GM18517 (cell line): ENCODE data around the gene COL5A1.

Experiments
- ATAC-seq: cut with Tn5 transposase; IDR thresholded peaks from one replicate; pipeline ENCODE4 v1.9.1; 2021; ENCODE audit warnings: mild to moderate bottlenecking, moderate library complexity; ENCODE audit not compliant: unreplicated experiment

COL5A1 gene

DNA sequence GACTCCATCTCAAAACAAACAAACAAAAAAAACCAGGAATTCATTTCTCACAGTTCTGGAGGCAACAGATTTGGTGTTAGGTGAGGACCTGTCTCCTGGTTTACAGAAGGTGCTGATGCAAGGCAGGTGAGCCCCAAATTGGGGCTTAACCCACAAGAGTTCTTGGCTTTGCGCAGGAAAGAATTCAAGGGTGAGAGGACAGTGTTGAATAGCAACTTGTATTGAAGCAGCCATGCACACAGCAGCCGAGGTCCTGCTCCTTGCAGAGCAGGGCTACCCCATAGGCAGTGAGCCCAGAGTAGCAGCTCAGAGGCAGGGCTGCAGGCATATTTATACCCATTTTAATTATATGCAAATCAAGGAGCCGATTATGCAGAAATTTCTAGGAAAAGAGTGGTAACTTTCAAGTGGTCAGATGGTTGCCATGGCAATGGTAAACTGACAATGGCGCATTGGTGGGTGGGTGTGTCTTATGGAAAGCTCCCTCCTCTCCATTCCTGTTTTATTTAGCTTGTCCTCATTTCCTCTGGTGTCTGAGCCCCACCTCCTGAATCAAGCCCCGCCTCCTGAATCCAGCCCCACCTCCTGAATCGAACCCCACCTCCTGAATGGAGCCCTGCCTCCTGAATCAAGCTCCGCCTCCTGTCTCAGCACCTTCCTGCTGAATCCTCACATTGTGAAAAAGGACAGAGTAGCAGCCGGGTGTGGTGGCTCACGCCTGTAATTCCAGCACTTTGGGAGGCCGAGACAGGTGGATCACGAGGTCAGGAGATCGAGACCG lies 34.5 kb upstream of the COL5A1 start:
- no peak for ATAC-seq

- no peak for ATAC-seq
Measured at GRCh38 chr9:134607971-134608370, 33.6 kb upstream of the COL5A1 start.

DNA sequence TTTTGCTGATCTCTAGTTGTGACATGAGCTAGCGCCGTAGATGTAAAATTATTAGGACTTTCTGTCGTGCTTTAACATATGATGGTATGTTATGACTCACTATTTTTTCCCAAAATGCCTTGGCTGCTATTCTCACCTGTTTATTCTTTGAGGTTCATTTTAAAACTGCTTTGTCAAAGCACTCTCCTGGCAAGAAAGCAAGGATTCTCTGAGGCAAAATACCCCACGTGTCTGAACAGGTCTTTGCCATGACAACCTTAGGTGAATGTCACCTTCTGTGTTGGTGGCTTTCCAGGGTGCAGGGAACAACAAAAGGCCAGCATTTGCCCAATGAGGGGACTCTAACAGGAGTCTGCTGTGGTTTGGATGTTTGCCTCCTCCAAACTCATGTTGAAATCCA lies 30.6 kb upstream of the COL5A1 start:
- ATAC-seq: no peak

DNA sequence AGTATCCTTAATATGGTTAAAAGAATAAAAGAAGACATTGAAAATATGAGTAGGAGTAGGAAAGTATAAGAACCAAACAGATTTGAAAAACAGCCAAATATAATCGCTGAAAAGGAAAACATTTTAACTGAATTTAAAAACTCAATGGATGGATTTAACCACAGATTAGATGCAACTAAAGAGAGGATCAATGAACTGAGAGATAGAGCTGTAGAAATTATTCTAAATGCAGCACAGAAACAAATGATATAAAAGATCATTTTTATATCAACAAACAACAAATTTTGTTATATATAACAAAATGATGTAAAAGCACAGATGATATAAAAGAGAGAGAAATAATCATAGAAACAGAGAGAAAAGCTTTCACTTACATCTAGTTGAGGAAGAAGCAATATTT lies 29.3 kb upstream of the COL5A1 start:
- no peak for ATAC-seq

GRCh38 chr9:134612715-134613114 lies 28.9 kb upstream of the COL5A1 start:
- ATAC-seq: no peak

DNA sequence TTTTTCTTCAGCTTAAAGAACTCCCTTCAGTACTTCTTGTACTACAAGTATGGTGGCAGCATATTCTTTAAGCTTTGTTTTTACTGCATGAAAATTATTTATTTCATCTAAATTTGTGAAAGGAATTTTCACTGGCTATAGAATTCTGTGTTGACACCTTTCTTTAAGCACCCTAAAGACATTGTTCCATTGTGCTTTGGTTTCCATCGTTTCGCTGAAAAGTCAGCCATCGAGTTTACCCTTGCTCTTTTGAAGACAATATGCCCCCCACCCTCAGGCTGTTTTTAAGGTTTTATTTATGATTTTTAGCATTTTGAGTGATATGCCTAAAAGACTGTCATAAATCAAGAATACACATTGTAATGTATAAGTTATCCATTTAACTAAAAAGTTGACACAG lies 27.3 kb upstream of the COL5A1 start:
- no peak for ATAC-seq

DNA sequence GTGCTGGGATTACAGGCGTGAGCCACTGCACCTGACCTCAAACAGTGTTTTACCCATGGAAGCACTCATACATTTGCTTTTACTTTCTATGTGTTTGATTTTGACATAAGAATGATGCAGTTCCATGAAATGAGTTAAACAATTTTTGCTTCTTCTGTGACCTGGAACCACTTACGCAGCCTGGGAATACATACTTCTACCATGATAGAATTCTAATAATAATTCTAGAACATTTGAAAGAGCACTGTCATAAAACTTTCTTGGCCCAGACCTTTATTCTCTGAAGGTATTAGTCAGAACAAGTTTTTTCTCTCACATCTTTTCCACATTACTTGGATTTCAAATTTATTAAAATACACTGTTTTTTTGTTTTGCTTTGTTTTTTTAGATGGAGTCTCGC lies 25.3 kb upstream of the COL5A1 start:
- ATAC-seq: no peak

GRCh38 chr9:134617246-134617645 lies 24.4 kb upstream of the COL5A1 start:
- no peak for ATAC-seq

DNA sequence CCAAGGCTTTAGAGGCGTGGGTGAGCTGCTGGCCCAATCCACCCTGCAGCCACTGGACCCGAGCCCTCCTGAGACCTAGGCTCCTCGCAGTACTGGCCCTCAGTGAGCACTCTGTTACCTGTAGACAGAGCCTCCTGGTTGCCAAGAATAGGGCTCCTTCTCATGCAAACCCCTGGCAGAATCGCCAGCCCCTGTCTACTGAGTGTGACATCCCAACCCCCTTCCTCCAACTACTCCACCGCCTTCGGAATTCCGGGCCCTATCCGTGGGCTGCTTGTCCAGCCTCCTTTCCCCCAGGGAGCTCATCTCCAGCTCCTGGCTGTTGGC lies 23.8 kb upstream of the COL5A1 start:
- no peak for ATAC-seq

DNA sequence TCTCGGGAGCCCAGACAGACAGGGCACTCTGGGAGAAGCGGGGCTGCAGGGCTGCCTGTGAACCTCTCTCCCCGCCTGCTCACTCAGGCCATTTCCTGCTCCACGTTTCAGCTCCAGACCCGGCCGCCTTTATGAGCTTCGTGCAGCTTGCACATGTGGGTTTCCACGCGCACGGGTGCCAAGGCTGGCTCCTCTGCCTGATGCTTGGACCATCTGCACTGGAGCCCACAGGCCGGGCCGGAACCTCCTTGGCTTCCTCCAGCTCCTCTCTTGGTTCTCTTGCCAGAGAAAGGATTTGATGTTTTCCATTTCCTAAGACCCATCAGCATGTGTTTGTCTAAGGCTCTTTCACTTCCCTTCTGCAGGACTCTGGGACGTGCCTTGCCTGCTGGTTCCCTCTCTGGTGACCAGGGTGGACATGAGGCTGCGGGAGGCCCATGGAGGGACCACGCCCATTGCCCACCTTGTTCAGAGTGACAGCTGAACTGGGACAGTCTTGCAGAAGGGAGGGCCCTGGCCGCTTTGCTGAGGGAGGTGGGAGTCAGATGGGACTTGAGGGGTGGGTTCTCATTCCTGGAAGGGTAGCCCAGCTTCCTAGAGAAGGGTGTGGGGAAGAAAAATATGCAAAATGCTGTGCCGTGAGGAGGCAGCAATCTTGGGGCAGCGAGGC lies 23.3 kb upstream of the COL5A1 start:
- no peak for ATAC-seq

DNA sequence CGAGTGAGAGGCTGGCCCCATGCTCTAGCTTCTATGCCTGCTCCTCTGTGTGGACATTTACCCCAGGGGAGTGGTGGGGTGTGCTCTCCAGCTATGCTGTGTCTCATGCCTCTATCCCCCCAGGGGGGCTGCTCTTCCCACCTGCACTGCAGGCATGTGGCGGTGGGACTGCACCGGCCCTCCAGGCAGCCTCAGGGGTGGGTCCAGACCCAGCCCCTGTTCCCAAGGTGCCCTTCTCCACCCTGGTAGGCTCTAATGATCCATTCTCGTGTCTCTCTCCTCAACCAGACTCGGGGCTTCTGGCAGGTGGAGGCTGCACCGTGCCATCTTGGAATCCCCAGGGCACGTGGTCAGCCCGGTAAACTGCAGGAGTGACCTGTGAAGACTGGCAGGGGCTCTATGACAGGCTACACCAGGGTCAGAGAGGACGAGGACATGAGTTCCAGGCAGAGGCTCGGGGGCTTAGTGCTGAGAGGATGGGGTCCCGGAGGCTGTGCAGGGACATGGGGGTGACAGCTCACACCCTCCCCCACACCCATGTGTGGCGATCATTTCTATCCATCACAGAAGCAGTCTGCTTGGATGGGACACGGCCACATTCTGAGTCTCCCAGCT lies 22.7 kb upstream of the COL5A1 start:
- no peak for ATAC-seq

DNA sequence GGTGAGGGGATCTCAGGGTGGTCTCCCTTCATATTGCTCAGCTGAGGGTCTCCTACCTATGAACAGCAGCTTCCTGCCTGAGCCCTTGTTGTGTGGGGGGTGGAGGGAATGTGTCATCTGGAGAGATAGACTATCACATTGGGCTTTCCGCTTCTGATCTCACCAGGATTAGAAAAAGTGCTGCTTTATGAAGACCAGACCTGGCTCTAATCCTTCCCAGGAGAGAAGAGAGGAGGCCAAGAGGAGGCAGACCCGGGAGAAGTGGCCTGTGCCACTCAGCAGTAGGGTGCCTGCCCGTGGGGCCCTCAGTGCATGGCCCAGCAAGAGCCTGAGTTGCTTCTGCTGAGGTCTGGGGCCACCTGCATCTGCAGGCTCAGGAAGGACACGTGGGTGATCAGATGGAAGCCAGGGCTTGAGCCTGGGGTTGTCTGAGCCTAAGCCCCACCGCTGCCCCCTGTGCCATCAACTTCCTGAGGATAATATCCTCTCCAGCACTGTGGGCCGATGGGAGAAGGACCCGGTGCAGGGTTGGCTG lies 22.1 kb upstream of the COL5A1 start:
- no peak for ATAC-seq

DNA sequence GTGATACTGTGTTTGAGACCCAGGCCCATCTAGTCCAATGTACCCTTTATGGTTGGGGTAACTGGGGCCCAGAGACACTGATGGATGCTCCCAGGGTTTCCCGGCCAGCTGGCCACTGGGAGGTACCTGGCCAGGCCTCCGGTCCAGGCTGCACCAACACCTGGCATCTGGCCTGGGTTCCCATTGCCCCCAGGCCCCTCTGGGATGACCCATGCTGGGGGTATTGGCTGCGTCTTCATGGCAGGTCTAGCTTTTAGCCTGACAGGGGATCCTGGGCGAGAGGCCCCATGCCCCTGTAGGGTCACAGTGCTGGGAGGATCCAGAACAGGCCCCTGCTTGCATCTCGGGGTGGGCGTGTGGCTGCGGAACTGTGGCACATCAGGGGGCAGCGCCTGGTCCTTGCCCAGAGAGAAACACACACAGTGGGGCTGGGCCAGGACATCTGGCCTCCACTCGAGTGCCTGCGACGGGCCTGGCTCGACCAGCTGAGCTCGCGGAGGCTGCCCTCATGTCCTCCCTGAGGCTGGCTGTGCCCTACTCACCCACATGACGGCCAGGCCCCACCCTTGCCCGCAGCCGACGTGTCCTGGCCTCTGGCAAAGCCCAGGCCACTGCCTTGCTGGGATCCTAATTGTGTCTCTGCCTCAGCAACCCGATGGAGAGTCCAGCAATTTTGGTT lies 21.5 kb upstream of the COL5A1 start:
- no peak for ATAC-seq

DNA sequence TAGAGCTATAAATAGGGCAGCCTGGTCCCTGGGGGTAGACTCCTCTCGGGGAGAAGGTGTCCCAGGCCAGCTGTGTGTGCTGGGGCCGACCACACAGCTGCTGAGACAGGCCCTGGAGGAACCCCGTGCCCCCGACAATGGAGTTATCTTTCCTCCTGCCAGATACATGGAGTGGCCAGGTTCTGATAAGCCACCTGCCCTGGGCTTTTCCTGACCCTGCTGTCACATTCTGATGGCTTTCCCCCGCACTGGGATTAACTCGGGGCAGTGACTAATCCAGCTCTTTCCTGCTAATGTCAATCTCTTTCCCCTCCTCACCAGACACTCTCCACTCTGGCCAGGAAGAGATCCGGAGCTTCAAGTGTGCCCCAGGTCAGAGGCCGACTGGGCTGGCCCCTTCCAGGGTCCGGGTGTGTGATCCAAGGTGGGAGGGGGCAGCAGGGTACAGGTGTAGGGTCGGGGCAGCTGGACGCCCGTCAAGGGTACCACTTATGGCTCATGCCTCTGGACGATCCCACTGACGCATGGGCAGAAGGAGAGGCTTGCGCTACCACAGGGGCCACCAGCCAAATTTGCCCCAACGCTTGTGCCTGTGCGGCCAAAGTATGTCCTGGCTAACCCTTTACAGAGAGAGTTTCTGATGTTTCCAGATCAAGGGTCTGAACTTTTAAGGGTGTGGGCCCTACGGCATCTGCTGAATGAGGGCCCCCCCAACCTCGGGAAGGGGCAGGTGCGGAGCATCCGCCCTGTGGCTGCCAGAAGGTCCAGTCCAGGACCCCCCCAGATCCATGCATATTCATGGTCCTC lies 20.6 kb upstream of the COL5A1 start:
- ATAC-seq: no peak

DNA sequence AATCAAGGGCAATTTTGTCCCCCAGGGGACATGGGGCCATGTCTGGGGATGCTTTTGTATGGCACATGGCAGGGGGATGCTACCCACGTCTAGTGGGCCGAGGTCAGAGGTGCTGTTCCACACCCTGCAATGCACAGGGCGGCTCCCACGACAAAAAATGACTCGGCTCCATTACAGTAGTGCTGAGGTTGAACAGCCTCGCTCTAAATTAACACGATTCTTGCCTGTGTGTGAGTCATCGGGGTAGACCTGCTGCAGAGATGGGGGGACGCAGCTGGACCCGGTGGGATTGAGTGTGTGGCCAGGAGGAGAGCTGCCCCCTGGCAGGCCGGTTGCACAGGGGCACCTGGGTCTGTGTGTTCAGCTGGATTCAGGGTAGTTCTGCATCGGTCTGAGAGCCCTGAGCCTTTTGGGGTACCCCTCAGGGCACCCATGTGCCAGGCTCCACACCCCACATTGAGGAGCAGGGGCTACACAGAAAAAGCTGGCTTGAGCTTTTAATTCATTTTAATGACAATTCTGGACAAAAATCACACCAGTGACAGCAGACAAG lies 20.0 kb upstream of the COL5A1 start:
- ATAC-seq: no peak

- no peak for ATAC-seq
Measured at GRCh38 chr9:134622896-134623257, 18.7 kb upstream of the COL5A1 start.

- ATAC-seq: no peak
Measured at GRCh38 chr9:134623258-134624066, 18.1 kb upstream of the COL5A1 start.

DNA sequence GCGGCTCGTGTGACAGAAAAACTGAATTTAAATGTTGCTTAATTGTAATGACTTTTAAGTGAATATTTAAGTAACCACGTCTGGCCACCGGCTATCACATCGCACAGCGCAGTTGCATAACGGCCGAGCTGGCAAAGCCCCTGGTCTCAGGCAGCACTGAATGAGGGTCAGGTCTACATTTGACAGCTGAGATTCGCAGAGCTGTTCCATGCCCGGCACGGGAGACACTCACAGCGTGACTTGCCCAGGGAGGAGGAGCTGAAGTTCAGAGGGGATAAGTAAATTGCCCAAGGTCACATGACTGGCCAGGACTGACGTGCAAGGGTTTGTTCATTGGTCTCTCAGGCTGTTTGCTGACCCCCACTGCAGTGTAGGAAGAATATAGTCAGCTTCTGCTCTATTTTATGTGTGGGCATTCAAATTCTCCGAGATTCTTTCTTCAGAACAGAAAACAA lies 17.4 kb upstream of the COL5A1 start:
- no peak for ATAC-seq

GRCh38 chr9:134624621-134625181 lies 16.9 kb upstream of the COL5A1 start:
- ATAC-seq: no peak
